ENCODE results near the gene CNTNAP2.
"Not testable (repeated sequence)": the region's sequence is repeated elsewhere in the genome, so short reads cannot be mapped to it uniquely, and the experiment has no call there.

The CNTNAP2 gene

DNA sequence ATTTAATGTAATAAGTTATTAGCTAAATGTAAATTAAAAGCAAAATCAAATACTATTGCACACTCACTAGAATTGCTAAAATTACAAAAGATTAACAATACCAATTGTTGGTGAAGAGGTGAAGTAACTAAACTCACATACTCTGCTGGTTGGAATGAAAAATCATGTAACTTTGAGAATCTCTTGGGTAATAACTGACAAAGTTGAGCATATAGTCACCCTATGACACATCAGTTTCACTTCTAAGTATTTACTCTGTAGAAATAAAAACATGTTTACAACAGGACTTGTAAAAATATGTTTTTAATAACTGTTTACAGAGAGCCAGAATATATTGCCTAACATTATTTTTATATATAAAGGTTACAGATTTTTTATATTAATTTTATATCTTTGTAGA is 33.6 kb downstream of the CNTNAP2 start:
- no peak for DNase-seq (ENCODE audit: low spot score)

DNA sequence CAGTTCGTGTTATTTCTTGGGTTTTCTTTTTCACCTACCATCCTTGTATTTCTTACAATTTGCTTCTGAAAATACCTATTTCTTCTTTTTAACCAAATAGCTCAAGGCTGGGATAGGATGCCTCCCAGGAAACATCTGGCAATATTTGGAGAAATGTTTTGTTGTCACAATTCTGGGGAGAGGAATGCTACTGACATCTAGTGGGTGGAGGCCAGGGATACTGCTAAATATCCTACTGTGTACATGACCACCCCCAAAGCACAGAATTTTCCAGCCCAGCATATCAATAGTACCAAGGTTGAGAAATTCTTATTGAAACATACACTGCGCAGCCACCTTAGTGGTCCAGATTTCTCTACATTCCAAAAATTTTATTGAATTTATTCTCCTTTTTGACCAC is 55.5 kb downstream of the CNTNAP2 start:
- no peak for DNase-seq (ENCODE audit: low spot score)

DNA sequence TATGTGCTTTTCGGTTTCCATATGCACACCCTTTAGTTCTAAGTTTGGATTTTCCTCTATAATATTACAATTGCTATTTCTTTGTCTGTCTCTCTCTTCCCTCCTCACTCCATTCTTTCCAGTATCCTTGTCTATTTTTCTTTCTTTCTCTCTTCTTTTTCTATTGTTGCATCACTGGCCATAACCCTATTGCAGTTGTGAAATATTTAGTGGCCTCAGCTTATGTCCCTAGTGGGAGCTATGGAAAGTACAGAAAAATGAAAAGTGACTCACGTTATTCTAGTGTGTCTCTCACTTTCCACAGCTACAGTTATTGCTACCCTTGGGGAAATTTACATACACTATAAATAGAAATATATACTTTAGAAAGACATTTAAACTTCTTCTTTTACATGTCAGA is 59.1 kb downstream of the CNTNAP2 start:
- no peak for DNase-seq (ENCODE audit: low spot score)

DNA sequence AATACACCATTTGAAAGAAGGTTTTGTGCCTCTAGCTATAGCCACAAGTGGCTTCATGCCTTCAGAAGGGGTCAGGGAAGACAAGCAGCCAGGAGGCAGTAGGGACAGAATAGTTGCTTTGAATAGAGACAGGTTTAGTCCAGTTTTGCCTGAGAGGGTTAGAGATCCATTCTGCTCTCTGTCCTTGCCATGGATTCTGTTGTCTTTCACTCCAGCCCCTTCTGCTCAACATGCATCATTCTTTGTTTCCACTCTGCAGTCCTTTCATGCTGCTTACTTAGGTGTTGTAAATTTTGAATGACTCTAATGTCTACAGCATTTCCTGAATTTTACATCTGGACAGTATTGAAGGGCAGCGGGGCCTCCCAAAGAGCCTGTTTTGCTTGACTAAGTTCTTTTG is 60.3 kb downstream of the CNTNAP2 start:
- DNase-seq (ENCODE audit: low spot score): no peak

DNA sequence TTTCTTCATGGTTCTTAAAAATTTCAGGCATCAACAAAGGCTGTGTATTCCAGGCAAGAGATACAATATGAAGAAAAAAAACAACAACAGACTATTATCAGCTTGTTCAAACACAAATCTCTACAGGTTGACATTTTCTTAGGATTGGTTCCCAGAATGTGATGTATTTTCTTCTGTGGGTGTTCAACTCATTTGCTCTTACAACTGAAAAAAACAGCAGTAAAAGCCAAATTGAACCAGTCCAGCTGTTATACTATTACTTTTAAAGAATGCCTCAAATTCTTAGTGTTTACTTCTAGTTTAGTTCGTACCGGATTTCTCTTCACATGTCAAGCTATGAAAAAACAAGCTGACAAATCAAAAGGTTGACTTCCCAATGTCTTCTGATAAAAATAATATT is 60.7 kb downstream of the CNTNAP2 start:
- no peak for DNase-seq (ENCODE audit: low spot score)

DNA sequence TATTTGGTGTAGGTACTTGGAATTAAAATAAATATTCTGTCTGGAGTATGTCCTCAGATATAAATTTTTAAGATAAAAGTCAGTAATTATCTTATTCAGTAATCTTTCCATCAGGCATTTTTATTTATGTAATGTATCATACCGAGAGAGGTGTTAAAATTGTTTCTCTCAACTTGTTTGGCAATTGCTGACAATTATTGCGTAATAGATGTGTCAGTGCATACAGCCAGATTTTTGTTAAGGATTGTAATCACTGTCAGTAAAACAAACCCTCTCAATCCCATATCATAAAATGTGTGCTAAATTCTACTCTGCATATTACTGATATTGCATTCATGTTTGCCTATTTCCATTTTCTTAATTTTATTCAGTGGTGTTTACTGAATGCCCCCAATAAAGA is 69.2 kb downstream of the CNTNAP2 start:
- no peak for DNase-seq (ENCODE audit: low spot score)

DNA sequence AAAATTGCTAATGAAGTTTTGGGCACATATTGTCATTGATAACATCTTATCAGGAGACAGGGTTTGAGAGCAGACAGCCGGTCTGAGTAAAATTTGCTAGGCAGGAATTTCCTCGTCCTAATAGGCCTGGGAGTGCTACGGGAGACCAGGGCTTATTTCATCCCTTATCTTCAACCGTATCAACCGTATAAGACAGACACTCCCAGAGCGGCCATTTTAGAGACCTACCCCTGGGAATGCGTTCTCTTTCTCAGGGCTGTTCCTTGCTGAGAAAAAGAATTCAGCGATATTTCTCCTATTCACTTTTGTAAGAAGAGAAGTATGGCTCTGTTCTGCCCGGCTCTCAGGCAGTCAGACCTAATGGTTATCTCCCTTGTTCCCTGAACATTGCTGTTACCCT is 74.8 kb downstream of the CNTNAP2 start:
- DNase-seq (ENCODE audit: low spot score): not testable (repeated sequence)

DNA sequence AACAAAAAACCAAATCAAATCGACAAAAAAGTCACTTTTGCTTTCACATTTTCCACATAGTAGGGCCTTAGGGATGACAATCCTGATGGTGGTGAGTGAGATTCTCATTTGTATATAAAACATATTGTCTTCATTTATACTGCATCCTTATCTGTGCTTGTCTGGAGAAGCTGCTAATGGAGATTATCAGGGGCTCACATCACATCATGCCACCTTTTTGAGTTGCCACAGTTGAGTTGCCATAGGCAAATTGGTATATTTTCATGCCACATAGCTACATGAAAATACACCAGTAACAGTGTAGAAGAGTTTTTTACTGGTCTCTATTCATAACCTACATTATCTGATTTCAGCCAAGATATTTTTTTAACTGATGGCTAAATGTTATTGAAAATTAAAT is 85.3 kb downstream of the CNTNAP2 start:
- no peak for DNase-seq (ENCODE audit: low spot score)

DNA sequence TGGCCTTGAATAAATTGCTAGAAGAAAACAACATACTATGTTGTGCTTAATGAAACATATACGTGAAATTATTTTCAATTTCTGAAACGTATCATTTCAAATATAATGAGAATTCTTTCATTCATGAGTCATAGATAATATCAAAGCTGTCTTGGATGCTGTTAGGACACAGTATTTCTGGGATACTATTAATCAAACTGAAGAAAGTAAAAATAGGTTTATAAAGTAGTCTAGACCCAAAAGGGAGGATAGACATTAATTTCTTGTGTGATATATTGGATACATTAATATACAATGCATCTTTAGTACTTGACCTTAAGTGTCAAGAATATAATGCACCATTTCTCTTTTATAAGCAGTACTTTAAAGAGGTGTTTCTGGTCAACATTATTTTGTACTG is 89.7 kb downstream of the CNTNAP2 start:
- no peak for DNase-seq (ENCODE audit: low spot score)

DNA sequence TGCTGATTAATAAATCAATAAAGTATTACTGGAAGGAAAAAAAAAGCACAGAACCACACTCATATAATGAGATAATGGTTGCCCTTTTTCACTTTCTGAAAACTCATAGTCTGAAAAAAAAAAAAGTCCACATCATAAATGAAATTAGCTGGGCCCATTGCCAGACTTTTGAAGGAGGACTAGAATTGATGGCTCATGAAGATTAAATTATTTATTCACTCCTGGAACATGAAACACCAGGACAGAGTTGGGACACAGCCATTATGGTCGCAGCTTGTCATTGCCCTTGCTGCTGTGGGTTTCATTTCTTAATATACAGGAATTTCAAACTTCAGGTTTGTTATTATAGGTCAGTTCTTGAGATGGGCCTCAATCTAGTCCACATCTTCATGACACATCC is 91.9 kb downstream of the CNTNAP2 start:
- DNase-seq (ENCODE audit: low spot score): no peak

DNA sequence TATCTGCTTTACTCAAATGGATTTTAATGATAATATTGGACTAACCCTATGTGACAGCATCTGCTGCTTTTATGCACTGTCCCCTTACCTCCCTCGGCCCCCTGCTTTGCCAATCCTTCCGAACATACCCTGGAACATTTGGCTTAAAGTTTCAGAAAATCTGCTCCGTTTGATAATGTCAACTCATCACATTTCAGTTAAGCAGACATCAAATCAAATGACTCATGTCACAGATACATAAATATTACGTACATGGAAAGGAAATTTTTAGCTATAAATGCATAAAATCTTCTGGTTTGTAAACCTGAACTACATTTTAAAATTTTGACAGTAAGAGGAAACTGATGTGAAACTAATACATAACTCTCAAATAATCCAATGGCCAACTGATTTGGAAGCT is 98.2 kb downstream of the CNTNAP2 start:
- DNase-seq (ENCODE audit: low spot score): no peak

DNA sequence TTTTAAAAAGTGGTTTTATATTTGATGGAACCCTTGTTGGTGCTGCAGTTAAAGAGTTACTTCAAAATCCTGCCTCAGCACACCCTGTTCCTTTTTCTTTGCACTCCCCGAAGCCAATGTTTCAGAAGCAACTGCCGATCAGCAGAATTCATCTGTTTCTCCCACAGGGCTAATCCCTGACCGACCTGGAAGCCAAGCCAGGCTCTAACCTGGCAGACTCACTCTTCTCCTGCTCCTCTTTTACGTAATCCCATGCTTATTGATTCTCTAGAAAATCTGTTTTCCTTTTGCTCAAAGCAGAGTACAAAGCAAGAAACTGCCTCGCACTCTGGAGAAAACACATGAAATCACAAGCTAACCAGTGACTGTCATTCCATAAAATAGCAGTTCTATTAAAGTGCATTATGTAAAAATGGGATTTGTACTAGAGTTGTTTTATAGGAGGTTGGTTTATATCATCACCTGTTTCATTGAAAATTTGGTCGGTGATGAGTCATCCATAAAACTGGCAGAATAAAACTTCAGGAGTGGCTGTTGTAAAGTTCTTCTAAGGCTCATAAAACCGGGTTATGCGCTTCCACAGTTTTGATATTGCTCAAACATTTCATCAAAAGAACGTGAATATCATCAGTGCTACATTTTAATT is 99.9 kb downstream of the CNTNAP2 start:
- no peak for DNase-seq (ENCODE audit: low spot score)

DNA sequence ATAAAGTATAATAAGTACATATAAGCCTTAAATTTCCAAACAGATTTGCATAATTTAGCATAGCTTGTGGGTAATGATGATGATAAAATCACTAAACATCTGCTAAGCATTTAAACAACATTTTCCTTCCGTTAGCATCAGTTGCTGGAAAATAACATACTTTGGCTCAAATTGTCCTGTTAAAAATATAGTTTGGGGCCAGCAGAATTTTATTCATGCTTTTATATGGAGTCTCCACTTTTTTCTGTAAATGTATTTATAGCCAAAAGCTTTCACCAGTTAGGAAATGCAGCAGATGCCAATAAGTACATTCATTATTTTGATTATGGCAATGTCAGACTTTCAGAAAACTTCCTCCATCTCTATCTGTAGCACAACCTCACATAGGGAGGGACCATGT is 107.2 kb downstream of the CNTNAP2 start:
- DNase-seq (ENCODE audit: low spot score): no peak

DNA sequence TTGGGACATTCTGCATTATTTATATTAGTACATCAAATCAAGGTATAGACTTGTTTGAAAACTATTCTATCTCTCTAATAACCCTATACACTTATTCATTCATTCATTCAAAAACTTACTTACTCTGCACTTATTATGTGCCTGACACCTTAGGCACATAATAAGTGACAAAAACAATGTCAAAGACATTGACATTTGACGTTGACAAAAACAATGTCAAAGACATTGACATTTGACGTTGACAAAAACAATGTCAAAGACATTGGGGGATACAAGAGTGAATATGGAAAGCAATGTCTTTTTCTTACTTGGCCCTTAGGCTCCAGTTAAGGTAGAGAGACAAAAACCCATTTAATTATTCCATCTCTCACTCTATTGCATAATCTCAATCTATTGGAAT is 116.0 kb downstream of the CNTNAP2 start:
- DNase-seq (ENCODE audit: low spot score): no peak

DNA sequence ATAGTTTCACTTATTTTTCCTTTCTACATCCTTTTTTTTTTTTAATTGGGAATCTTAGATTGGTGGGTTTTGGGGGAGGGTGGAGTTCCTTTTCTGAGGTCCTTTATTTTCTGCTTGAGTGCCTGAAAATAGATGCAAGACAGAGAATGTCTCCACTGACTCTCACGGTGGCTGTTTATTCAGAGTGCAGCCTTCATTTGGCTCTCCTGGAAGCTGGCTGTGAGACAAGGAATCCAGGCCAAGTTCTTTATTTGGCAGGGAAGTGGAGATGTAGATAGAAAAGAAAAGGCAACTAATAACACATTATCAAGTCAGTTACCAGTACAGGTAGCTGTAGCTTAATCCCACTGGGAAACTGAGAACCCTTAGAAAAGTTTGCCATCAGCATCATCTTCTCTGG is 118.6 kb downstream of the CNTNAP2 start:
- peak; percentile 8 for DNase-seq (ENCODE audit: low spot score)

DNA sequence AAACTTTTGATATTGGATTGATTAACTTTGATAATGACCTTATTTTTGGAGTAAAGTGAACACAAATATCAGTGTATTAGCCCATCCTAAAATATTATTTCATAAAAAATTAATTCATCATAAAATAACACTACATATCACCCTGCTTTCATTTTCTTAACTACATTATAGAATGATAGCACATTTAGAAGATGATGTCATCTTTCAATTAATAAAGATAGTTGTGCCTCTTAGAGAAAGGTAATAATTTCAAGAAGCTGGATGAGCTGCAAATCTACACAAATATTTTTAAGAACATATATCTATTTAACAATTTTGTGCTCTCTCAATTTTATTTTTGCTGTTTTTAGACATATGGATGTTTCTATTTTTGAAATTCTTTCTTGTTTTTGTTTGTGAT is 126.1 kb downstream of the CNTNAP2 start:
- no peak for DNase-seq (ENCODE audit: low spot score)

DNA sequence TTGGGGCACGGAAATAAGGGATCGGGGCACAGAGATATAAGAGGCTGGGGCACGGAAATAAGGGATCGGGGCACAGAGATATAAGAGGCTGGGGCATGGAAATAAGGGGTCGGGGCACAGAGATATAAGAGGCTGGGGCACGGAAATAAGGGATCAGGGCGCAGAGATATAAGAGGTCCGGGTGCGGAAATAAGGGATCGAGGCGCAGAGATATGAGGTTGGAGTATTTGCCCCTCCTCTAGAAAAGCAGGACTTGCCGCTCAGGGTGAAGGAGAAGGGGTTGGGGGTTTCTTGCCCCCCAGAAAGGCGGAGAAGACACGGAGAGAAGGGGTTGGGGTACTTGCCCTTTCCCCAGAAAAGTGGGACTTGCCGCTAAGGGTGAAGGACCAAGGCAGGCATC is 131.4 kb downstream of the CNTNAP2 start:
- not testable (repeated sequence) for DNase-seq (ENCODE audit: low spot score)

DNA sequence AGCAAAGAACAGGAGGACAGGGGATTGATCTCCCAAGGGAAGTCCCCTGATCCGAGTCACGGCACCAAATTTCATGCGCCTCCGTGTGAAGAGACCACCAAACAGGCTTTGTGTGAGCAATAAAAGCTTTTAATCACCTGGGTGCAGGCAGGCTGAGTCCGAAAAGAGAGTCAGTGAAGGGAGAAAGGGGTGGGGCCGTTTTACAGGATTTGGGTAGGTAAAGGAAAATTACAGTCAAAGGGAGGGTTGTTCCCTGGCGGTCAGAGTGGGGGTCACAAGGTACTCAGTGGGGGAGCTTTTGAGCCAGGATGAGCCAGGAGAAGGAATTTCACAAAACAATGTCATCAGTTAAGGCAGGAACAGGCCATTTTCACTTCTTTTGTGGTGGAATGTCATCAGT is 132.1 kb downstream of the CNTNAP2 start:
- not testable (repeated sequence) for DNase-seq (ENCODE audit: low spot score)

DNA sequence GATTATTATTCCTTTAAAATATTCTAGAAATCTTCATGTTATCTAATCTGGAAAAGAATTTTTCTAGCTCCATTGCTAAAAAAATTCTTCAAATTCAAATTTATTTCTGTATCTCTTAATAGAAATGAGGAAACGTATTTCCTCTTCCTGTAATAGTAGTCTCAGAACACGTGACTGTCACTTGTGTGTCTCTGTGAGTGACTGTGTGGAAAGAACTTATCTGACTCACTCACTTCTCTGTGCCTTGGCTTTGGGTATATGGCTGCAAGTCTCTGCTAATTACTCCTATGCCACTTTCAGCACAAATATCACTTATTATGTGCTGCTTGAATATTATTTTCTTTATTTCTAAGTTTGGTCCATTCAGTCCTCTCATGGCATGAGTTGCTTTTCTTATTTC is 132.7 kb downstream of the CNTNAP2 start:
- DNase-seq (ENCODE audit: low spot score): no peak

DNA sequence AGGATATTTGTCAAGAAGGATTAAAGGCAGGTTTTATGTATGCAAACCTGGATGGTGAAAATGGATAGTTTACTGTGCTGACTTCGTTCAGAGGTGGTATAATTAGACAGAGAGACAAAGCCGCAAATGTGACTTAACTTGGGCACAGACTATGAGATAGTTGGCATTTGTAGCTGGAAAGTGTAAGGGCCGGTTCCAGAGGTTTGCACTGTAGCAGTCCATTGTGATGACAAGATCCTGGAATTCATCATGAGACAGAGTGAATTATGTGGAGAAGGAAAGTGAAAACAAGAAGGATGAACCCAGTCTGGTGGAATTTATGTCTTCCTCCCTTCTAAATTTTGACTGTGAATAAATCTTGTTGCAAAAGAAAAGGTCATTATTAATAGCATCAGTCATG is 139.0 kb downstream of the CNTNAP2 start:
- no peak for DNase-seq (ENCODE audit: low spot score)

DNA sequence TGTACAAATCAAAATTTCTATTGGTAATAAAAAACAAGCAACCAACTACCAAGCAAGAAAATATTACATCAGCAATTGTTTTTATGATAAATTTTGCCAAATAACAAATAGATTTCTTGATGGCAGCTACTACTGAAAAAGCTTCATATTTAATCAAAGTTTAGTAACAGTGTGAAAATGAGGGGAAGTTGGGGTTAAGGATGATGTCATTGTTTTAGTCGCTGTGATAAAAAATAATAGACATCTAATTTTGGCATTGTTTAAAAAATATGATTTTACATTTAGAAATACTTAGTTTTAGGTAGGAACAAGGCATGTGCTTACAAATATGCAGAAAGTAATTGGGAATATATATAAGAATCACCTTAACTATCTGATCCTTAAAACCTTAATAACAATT is 145.9 kb downstream of the CNTNAP2 start:
- no peak for DNase-seq (ENCODE audit: low spot score)

DNA sequence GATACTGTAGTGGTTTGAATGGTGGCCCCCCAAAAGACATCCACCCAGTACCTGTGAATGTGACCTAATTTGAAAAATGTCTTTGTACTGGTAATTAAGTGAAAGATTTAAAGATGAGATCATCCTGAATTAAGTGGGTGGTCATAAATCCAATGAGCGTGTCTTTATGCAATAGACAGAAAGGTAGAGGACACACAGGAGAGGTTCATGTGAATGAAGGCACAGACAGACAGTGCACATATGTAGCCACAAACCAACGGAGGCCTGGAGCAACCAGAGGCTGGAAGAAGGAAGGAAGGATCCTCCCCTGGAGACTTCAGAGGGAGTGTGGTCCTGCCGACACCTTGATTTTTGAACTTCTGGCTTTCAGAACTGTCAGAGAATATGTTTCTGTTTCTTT is 160.3 kb downstream of the CNTNAP2 start:
- DNase-seq (ENCODE audit: low spot score): no peak

DNA sequence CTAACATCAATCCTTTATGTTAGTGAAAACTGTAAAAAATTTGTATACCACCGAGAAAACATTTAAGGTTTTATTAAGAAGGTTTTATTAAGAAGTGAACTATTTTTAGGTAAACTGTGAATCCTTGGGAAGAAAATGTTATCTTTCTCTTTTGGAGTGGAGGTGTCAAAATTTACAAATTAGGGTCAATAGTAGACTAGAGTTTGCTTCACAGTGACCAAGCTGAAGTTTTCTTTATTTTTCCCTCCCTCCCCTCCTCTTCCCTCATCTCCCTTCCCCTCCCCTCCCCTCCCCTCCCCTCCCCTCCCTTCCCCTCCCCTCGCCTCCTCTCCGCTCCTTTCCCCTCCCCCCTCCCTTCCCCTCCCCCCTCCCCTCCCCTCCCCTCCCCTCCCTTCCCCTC is 168.8 kb downstream of the CNTNAP2 start:
- no peak for DNase-seq (ENCODE audit: low spot score)

DNA sequence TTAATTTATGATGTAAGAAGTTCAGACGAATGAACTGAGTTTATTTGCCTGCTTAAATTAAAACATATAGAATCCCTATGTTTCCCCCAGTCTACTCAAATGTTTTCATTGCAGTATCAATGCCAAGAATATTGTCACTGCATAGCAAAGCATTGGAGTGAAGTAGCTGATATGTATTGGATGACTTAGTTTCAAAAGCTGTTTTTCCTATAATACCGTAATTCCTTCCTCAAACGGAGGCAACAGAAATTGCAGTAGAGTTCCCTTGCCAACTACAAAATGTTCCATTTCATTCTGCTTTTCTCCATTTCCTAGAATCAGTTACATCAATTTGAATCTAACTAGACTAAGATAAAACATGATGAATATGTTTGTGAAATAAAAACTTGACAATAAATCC is 174.1 kb downstream of the CNTNAP2 start:
- DNase-seq (ENCODE audit: low spot score): no peak

DNA sequence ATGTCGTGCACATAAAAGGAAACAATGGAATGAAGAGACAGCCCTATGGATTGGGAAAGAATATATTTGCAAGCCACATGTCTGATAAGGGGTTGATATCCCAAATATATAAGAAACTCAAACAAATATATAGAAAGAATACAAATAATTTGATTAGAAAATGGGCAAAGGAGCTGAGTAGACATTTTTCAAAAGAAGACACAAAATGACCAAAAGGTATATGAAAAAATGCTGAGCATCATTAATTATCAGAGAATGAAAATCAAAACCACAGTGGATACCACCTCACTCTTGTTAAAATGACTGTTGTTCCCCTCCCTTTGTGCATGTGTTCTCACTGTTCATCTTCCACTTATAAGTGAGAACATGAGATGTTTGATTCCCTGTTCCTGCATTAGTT is 175.3 kb downstream of the CNTNAP2 start:
- DNase-seq (ENCODE audit: low spot score): no peak
